Adrenal gland (tissue), 12 donors: ENCODE measurements around the gene KRTAP4-11. TPM values are rescaled to one million over a fixed set of nuclear protein-coding genes. Genes with fewer than 3 reads are reported as not detected.
"Not testable (repeated sequence)": the region's sequence is repeated elsewhere in the genome, so short reads cannot be mapped to it uniquely, and the experiment has no call there.

Source experiments
- DNase-seq, 7 donors: peaks; one replicate each; pipeline ENCODE4 v3.0.0-alpha.2; 2019 to 2020
- H3K27ac ChIP-seq, 5 donors: fragments of 200-600 bp; sonication (generic) in 4 of 5; 1 replicate in 3 of 5; 2 replicates in 2 of 5; pipeline versions ENCODE4 v1.5.1 to v1.8.0; 2016 to 2020; ENCODE audit warnings: mild to moderate bottlenecking in 1 of 5
- H3K27me3 ChIP-seq: fragments of 200-600 bp; 2 replicates; pipeline ENCODE4 v1.8.0; 2021
- H3K36me3 ChIP-seq, 2 donors: fragments of 200-600 bp; replicated peaks in 1 of 2; 1 replicate in 1 of 2; 2 replicates in 1 of 2; pipeline versions ENCODE4 v1.5.1 to v1.8.0; 2018 to 2022
- H3K4me1 ChIP-seq, 2 donors: fragments of 200-600 bp; replicated peaks in 1 of 2; 1 replicate in 1 of 2; 2 replicates in 1 of 2; pipeline versions ENCODE4 v1.5.1 to v1.8.0; 2018 to 2021
- H3K4me3 ChIP-seq, 4 donors: fragments of 200-600 bp; sonication (generic) in 3 of 4; one replicate each; pipeline ENCODE4 v1.5.1; 2016 to 2018
- H3K9me3 ChIP-seq, 3 donors: fragments of 200-600 bp; sonication (generic) in 1 of 3; replicated peaks in 1 of 3; 1 replicate in 2 of 3; 2 replicates in 1 of 3; pipeline versions ENCODE4 v1.5.1 to v1.8.0; 2016 to 2021
- CTCF ChIP-seq, 6 experiments: fragments of 450-650 bp in 4 of 6; fragments of 200-600 bp in 2 of 6; sonication (generic) in 1 of 6; IDR thresholded peaks; 1 replicate in 5 of 6; 2 replicates in 1 of 6; pipeline versions ENCODE4 v1.5.1 to v1.8.0; 2016 to 2021; ENCODE audit warnings: antibody characterized with exemption in 6 of 6, mild to moderate bottlenecking in 2 of 6, moderate library complexity in 1 of 6
- POLR2A ChIP-seq, 2 donors: fragments of 450-650 bp; IDR thresholded peaks; one replicate each; pipeline ENCODE4 v1.6.1; 2017; ENCODE audit warnings: antibody characterized with exemption in 2 of 2, mild to moderate bottlenecking in 2 of 2, moderate library complexity in 1 of 2
- WGBS, 4 donors: extraction: QIAGEN DNeasy Blood & Tissue Kit in 2 of 4; methylation state at CpG; one replicate each; pipeline versions ENCODE4 v1.1.5 to v1.1.7; 2013 to 2017; 5-methylcytosine and 5-hydroxymethylcytosine counted together
- intact Hi-C, 2 donors: fragments of 100-400 bp; cut with DNase I; formaldehyde crosslinking; loops; one replicate each; pipeline versions ENCODE4 v1.14.1 to v1.15.0; 2022 to 2023
- polyA plus RNA-seq, 3 donors: library from polyadenylated mRNA; stranded (reverse); fragments of 200-250 nt in 2 of 3; fragments of 350-450 nt in 1 of 3; fragmentation: Illumina TruSeq in 1 of 3; extraction: RNeasy Lipid Tissue Mini Kit (QIAGEN cat#74804) in 1 of 3; gene quantifications; one replicate each; pipeline ENCODE4 v1.2.3, GENCODE V29; 2013 to 2014
- total RNA-seq, 9 donors: library from RNA; depleted of rRNA in 4 of 9; stranded (reverse); fragments of >200 nt in 4 of 9; fragments of 120-200 nt in 1 of 9; fragmentation: NEBNext Ultra II Directional in 1 of 9; extraction: Animal tissue kit (Norgen Biotek cat#: 25700) in 1 of 9; gene quantifications; one replicate each; pipeline versions ENCODE4 v1.1.0 to v1.2.4, GENCODE V29; 2013 to 2023
- donor health status: healthy with polysubstance abuse.
- donor health status: Bipolar disorder and iron deficiency.
- donor health status: DM: yes; HTN: yes; CAD: no.
- donor health status: DM: no; HTN: no; CAD: no.
- donor health status: DM: no; HTN: no; CAD: no.
- donor health status: DM: yes; HTN: yes; CAD: no.

Gene KRTAP4-11
- total and polyA plus RNA-seq, 12 donors: not detected

GRCh38 chr17:41111151-41111885 is 6.9 kb downstream of the KRTAP4-11 start:
- 64 to 77% (median 71%) methylated on average over 2 of the region's 2 CpGs for WGBS, 4 donors
- H3K27me3 ChIP-seq: no peaks in the 10 kb centered on the region

GRCh38 chr17:41108728-41109386 is 9.3 kb downstream of the KRTAP4-11 start:
- intact Hi-C loops, DNase-seq, H3K27ac ChIP-seq, H3K36me3 ChIP-seq, H3K4me3 ChIP-seq, H3K4me1 ChIP-seq, H3K9me3 ChIP-seq, H3K27me3 ChIP-seq: not testable (repeated sequence)
- WGBS, 4 donors: 0 to 61% (median 21%) methylated on average over 1 of the region's 1 CpG

More at GRCh38 chr17:41111151-41111885, 6.9 kb downstream of the KRTAP4-11 start:
- H3K9me3 ChIP-seq: peaks cover 0 to 5% (median 0%) of the 10 kb centered on the region in 3 donors
- no peak overlapping the region for H3K4me3 ChIP-seq
- intact Hi-C loops: no loop called here
- no peak for TF ChIP-seq POLR2A (IDR thresholded peaks at IDR 0.05)
- no peak for TF ChIP-seq CTCF (IDR thresholded peaks at IDR 0.05)
- H3K27ac ChIP-seq: no peak overlapping the region
- no peaks in the 10 kb centered on the region for H3K4me1 ChIP-seq
- no peaks in the 10 kb centered on the region for H3K36me3 ChIP-seq
- DNase-seq: no peak

GRCh38 chr17:41107941-41108450 is 10.2 kb downstream of the KRTAP4-11 start:
- intact Hi-C loops: no loop called here
- H3K36me3 ChIP-seq: no peaks in the 10 kb centered on the region
- no peak for TF ChIP-seq CTCF (IDR thresholded peaks at IDR 0.05)
- TF ChIP-seq POLR2A (IDR thresholded peaks at IDR 0.05): no peak
- H3K27me3 ChIP-seq: no peaks in the 10 kb centered on the region
- H3K4me3 ChIP-seq: no peak overlapping the region
- 29 to 40% (median 37%) methylated on average over 1 of the region's 1 CpG for WGBS, 4 donors
- H3K4me1 ChIP-seq: no peaks in the 10 kb centered on the region
- H3K9me3 ChIP-seq: peaks cover 0 to 1% (median 0%) of the 10 kb centered on the region in 3 donors
- H3K27ac ChIP-seq: no peak overlapping the region
- no peak for DNase-seq

GRCh38 chr17:41105347-41105746 is 12.8 kb downstream of the KRTAP4-11 start, which contains the start of gene KRTAP4-9:
KRTAP4-9 (plus strand) TSS chr17:41105389; CDS start chr17:41105389, 0 bp downstream.
- intact Hi-C loops, H3K9me3 ChIP-seq, DNase-seq, H3K4me3 ChIP-seq, H3K36me3 ChIP-seq, H3K4me1 ChIP-seq, H3K27me3 ChIP-seq, H3K27ac ChIP-seq: not testable (repeated sequence)
- 68 to 77% (median 76%) methylated on average over 5 to 10 of the region's 10 CpGs; no CpG with 5 or more reads in 1 of the 4 donors for WGBS, 4 donors

GRCh38 chr17:41104386-41105038 is 13.7 kb downstream of the KRTAP4-11 start:
- DNase-seq, H3K27ac ChIP-seq, H3K27me3 ChIP-seq, H3K9me3 ChIP-seq, H3K36me3 ChIP-seq, intact Hi-C loops, H3K4me1 ChIP-seq, H3K4me3 ChIP-seq: not testable (repeated sequence)
- 63 to 71% (median 69%) methylated on average over 2 of the region's 2 CpGs for WGBS, 4 donors
